ENCODE measurements around the gene CDV3. TPM values are rescaled to one million over a fixed set of nuclear protein-coding genes. Genes with fewer than 3 reads are reported as not detected.

Gene CDV3, protein sequence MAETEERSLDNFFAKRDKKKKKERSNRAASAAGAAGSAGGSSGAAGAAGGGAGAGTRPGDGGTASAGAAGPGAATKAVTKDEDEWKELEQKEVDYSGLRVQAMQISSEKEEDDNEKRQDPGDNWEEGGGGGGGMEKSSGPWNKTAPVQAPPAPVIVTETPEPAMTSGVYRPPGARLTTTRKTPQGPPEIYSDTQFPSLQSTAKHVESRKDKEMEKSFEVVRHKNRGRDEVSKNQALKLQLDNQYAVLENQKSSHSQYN
- 105 TPM for polyA plus RNA-seq (2012; ENCODE audit: insufficient read length, low read depth)

DNA sequence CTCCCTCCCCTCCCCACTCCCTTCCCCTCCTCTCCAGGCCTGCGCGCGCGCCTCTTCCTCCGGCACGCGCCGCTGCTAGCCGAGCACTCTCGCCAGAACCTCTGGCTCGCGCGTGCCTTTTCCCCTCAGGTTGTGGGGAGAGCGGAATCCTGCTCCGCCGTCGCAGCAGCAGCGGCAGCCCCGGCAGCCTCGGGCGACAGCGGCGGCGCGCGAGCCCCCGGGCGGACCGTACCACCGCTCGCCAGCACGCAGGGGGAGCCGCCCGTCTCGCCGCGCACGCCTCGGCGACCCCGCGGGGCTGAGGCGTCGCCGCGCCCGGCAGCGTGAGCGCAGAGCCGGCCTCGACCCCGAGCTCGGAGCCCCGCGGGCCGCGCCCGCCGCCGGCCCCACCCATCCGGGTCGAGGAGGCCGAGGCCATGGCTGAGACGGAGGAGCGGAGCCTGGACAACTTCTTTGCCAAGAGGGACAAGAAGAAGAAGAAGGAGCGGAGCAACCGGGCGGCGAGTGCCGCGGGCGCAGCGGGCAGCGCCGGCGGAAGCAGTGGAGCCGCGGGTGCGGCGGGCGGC, at the start of gene CDV3:
TSS of gene CDV3 (plus strand) at position 58 of the 566 bp plus-strand sequence. CDS start at position 417, 359 bp downstream.
- TF ChIP-seq SIN3A (IDR thresholded peaks at IDR 0.05; ENCODE audit: borderline replicate concordance, insufficient read depth, low read length) (no peak), TAF1 (IDR thresholded peaks at IDR 0.05; ENCODE audit: borderline replicate concordance, insufficient read depth, low read length) (peak; percentile 71; the same call in 1 of the 2 replicates), FOXP2 (optimal IDR thresholded peaks at IDR 0.05; ENCODE audit: borderline replicate concordance, extremely low read depth, extremely low read length, insufficient read depth) (no peak), POLR2AphosphoS5 (IDR thresholded peaks at IDR 0.05; ENCODE audit: low read depth, low read length) (peak; percentile 57)
- TF ChIP-seq, protein P1, sequence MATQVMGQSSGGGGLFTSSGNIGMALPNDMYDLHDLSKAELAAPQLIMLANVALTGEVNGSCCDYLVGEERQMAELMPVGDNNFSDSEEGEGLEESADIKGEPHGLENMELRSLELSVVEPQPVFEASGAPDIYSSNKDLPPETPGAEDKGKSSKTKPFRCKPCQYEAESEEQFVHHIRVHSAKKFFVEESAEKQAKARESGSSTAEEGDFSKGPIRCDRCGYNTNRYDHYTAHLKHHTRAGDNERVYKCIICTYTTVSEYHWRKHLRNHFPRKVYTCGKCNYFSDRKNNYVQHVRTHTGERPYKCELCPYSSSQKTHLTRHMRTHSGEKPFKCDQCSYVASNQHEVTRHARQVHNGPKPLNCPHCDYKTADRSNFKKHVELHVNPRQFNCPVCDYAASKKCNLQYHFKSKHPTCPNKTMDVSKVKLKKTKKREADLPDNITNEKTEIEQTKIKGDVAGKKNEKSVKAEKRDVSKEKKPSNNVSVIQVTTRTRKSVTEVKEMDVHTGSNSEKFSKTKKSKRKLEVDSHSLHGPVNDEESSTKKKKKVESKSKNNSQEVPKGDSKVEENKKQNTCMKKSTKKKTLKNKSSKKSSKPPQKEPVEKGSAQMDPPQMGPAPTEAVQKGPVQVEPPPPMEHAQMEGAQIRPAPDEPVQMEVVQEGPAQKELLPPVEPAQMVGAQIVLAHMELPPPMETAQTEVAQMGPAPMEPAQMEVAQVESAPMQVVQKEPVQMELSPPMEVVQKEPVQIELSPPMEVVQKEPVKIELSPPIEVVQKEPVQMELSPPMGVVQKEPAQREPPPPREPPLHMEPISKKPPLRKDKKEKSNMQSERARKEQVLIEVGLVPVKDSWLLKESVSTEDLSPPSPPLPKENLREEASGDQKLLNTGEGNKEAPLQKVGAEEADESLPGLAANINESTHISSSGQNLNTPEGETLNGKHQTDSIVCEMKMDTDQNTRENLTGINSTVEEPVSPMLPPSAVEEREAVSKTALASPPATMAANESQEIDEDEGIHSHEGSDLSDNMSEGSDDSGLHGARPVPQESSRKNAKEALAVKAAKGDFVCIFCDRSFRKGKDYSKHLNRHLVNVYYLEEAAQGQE (IDR thresholded peaks at IDR 0.05; ENCODE audit: insufficient read depth in 1 of 2, low read depth in 2 of 2, low read length in 2 of 2), result no peak

DNA sequence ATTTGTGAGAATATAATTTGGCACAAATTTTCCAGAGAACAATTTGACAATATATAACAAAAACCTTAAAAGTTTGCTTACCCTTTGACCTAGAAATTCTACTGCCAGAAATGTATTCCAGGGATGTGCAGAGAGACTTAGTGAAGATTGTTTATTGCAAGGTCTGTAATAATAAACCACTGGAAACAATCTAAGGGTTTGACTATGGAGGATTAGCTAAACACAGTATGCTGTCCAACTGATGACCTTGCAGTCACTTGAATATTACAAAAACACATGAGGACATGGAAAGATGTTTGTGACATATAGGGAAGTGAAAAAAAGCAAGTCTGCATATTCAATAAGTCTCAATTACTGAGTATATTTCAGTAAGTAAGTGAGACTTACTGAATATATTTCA, 48.1 kb upstream of the CDV3 start:
- TF ChIP-seq FOXP2 (optimal IDR thresholded peaks at IDR 0.05; ENCODE audit: borderline replicate concordance, extremely low read depth, extremely low read length, insufficient read depth), result no peak
- no peak for TF ChIP-seq POLR2AphosphoS5 (IDR thresholded peaks at IDR 0.05; ENCODE audit: low read depth, low read length)
- TF ChIP-seq, protein P1 (IDR thresholded peaks at IDR 0.05; ENCODE audit: insufficient read depth in 1 of 2, low read depth in 2 of 2, low read length in 2 of 2), result no peak
- no peak for TF ChIP-seq TAF1 (IDR thresholded peaks at IDR 0.05; ENCODE audit: borderline replicate concordance, insufficient read depth, low read length)
- no peak for TF ChIP-seq SIN3A (IDR thresholded peaks at IDR 0.05; ENCODE audit: borderline replicate concordance, insufficient read depth, low read length)

DNA sequence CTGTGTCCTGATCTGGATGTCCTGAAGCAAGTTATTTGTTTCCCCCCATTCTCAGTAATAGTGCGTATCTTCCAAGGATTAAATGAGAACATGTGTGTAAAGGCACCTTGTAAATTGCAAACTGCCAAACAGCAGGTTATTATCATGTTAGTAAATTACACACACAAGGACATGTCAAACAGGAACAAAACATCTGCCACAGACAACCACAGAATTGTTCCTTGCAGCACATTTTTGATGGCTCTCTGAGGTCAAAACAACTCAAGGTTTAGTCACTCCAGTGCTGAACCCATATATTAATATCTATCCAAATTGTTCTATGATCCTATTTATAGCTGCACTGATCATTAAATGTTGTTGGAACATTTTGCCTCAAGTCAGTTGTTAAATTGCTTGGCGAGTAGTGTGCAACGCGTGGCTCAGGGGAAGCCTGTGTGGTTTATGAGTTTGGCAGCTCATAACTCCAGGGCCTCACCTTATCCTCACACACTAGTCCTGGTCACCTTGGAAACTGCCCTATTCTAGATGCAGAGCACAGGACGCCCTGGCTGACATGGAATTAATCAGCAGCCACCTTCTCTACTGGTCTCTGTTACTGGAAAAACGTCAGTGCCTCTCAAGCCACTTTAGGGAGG, 46.3 kb upstream of the CDV3 start:
- TF ChIP-seq TAF1 (IDR thresholded peaks at IDR 0.05; ENCODE audit: borderline replicate concordance, insufficient read depth, low read length) (no peak), POLR2AphosphoS5 (IDR thresholded peaks at IDR 0.05; ENCODE audit: low read depth, low read length) (no peak), FOXP2 (optimal IDR thresholded peaks at IDR 0.05; ENCODE audit: borderline replicate concordance, extremely low read depth, extremely low read length, insufficient read depth) (no peak), SIN3A (IDR thresholded peaks at IDR 0.05; ENCODE audit: borderline replicate concordance, insufficient read depth, low read length) (no peak)
- TF ChIP-seq, protein P1 (IDR thresholded peaks at IDR 0.05; ENCODE audit: insufficient read depth in 1 of 2, low read depth in 2 of 2, low read length in 2 of 2), result no peak

DNA sequence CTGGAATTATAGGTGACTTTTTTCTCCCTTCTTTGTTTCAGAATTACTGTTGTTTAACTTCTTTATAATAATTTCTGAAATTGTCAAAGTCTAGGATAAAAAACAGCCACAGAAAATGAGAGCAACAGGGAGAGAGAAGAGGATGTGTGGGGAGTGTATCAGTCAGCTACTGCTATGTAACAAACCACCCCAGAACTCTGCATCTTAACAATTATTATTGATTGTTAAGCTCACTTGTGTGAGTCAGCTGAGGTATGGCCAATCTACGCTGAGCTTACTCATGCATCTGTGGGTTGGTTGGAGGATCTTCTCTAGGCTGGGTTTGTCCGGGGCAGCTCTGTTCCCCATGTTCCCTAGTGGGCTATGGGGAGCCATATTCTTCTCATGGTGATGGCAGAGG, 43.7 kb upstream of the CDV3 start:
- no peak for TF ChIP-seq FOXP2 (optimal IDR thresholded peaks at IDR 0.05; ENCODE audit: borderline replicate concordance, extremely low read depth, extremely low read length, insufficient read depth)
- no peak for TF ChIP-seq POLR2AphosphoS5 (IDR thresholded peaks at IDR 0.05; ENCODE audit: low read depth, low read length)
- TF ChIP-seq TAF1 (IDR thresholded peaks at IDR 0.05; ENCODE audit: borderline replicate concordance, insufficient read depth, low read length), result no peak
- TF ChIP-seq, protein P1 (IDR thresholded peaks at IDR 0.05; ENCODE audit: insufficient read depth in 1 of 2, low read depth in 2 of 2, low read length in 2 of 2), result no peak
- no peak for TF ChIP-seq SIN3A (IDR thresholded peaks at IDR 0.05; ENCODE audit: borderline replicate concordance, insufficient read depth, low read length)

Data from PFSK-1 (cell line).